ENCODE measurements around the gene HNRNPA1.

DNA sequence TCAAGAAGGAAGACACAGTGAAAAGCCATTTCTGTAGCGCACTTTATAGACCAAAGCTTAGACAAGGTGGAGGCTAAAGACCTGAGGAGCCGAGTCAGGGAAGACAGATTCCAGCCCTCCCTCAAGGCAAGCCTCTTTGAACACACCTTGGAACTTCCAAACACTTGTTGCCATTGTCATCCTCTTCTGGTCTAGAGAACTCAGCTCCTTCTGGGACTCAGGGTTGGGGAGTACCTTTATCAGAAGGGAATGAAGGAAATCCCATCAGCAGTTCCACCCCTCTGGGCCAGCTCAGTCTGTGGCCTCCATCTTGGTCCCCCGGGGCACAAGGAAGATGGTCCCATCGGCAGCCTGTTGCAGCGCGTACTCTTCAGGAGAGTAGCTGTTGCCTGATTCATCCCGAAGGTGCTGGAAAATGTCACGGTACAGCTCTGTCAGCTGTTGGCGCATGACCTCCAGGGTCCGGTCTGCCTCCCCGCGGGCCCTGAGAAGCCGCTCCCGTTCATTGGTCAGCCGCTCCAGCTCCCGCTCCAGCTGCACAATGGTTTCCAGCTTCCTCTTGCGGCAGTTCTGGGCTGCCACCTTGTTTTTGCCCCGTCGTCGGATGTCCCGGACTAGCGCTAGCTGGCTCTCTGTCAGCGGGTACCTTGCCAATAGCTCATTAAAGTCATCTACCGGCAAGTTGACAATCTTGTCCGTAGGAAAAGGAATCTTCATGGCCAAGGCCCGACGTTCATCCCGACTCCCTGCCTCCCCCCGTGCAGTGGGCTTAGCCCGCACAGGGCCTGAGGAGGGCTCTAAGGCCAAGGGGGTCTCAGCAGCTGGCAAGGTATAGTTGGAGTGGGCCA is 11.8 kb downstream of the HNRNPA1 start:
- no peak for TF ChIP-seq CTCF (IDR thresholded peaks at IDR 0.05)
- no peak for TF ChIP-seq EP300 (IDR thresholded peaks at IDR 0.05)
- TF ChIP-seq POLR2AphosphoS5 (IDR thresholded peaks at IDR 0.05), result no peak

Data from sigmoid colon (tissue), 4 donors.